H1 (cell line): Measurements from ENCODE around the gene CMSS1. TPM values are rescaled to one million over a fixed set of nuclear protein-coding genes. Genes with fewer than 3 reads are reported as not detected.
A peak's percentile ranks its signal among the peaks of the same experiment; 100 is the strongest.

Source experiments
- CTCF ChIA-PET: fragments of 300-600 bp; sonication (Branson Sonifier 250); formaldehyde crosslinking; loops from one replicate; lab custom pipeline; 2021; ENCODE audit not compliant: partially characterized antibody; lab: Charles Lee
- POLR2A ChIA-PET: fragments of 300-600 bp; sonication (Branson Sonifier 250); formaldehyde crosslinking; loops from one replicate; lab custom pipeline; 2021; ENCODE audit warnings: inconsistent platforms; ENCODE audit not compliant: partially characterized antibody; lab: Charles Lee
- DNase-seq, 2 experiments: peaks; one replicate each; pipeline versions ENCODE4 v3.0.0 to v3.0.0-alpha.2; 2010 to 2022; ENCODE audit warnings: low spot score in 2 of 2, low read depth in 1 of 2, mixed read lengths in 1 of 2
- FAIRE-seq: peaks from 2 replicates; lab custom pipeline; 2011; peaks lifted over from hg19 to GRCh38; lab: Jason Lieb, UNC
- H2AFZ ChIP-seq: 2 replicates; pipeline ENCODE4 v1.8.1; 2012; ENCODE audit warnings: low read length, inconsistent platforms
- H2AK5ac ChIP-seq: 2 replicates; pipeline ENCODE4 v1.6.1; 2013; ENCODE audit warnings: low read depth, low read length
- H2BK120ac ChIP-seq: replicated peaks from 2 replicates; pipeline ENCODE3; 2013; ENCODE audit warnings: low read depth, low read length, inconsistent platforms
- H2BK12ac ChIP-seq: 2 replicates; pipeline ENCODE4 v1.6.1; 2013; ENCODE audit warnings: low read depth, low read length
- H2BK15ac ChIP-seq: 2 replicates; pipeline ENCODE4 v1.6.1; 2013; ENCODE audit warnings: low read length
- H2BK20ac ChIP-seq: 2 replicates; pipeline ENCODE4 v1.6.1; 2013; ENCODE audit warnings: low read length
- H2BK5ac ChIP-seq: 2 replicates; pipeline ENCODE4 v1.6.1; 2013; ENCODE audit warnings: low read depth, low read length
- H3K14ac ChIP-seq: 2 replicates; pipeline ENCODE4 v1.6.1; 2013; ENCODE audit warnings: inconsistent platforms; ENCODE audit not compliant: insufficient read length
- H3K18ac ChIP-seq: 2 replicates; pipeline ENCODE4 v1.6.1; 2013; ENCODE audit warnings: low read length; ENCODE audit errors: extremely low read depth
- H3K23ac ChIP-seq: 2 replicates; pipeline ENCODE4 v1.6.1; 2013; ENCODE audit warnings: inconsistent platforms; ENCODE audit not compliant: insufficient read length
- H3K23me2 ChIP-seq: 2 replicates; pipeline ENCODE4 v1.6.1; 2013; ENCODE audit warnings: low read depth, low read length
- H3K27ac ChIP-seq: 2 replicates; pipeline ENCODE4 v1.6.1; 2011; ENCODE audit warnings: low read depth, low read length, inconsistent platforms
- H3K27me3 ChIP-seq, 4 experiments: replicated peaks in 1 of 4; 1 replicate in 1 of 4; 2 replicates in 3 of 4; pipeline versions ENCODE4 v1.6.1 to v1.8.1; 2011 to 2013; ENCODE audit warnings: low read length in 3 of 4, mild to moderate bottlenecking in 3 of 4, inconsistent platforms in 2 of 4, mixed read lengths in 2 of 4, moderate library complexity in 1 of 4; ENCODE audit not compliant: control insufficient read depth in 3 of 4, insufficient read depth in 3 of 4; ENCODE audit errors: extremely low read depth in 1 of 4
- H3K36me3 ChIP-seq, 4 experiments: 2 replicates each; pipeline versions ENCODE4 v1.6.1 to v1.8.1; 2011 to 2013; ENCODE audit warnings: mild to moderate bottlenecking in 4 of 4, low read length in 3 of 4, moderate library complexity in 2 of 4, control low read depth in 1 of 4, inconsistent platforms in 1 of 4; ENCODE audit not compliant: insufficient read depth in 4 of 4, control insufficient read depth in 2 of 4
- H3K4ac ChIP-seq: replicated peaks from 2 replicates; pipeline ENCODE3; 2013; ENCODE audit warnings: low read length, low read depth, mixed read lengths, inconsistent platforms; ENCODE audit not compliant: insufficient read length
- H3K4me1 ChIP-seq, 4 experiments: replicated peaks in 1 of 4; 1 replicate in 1 of 4; 2 replicates in 3 of 4; pipeline versions ENCODE4 v1.6.1 to v1.8.1; 2011 to 2013; ENCODE audit warnings: low read length in 3 of 4, inconsistent platforms in 2 of 4, mixed read lengths in 1 of 4; ENCODE audit not compliant: insufficient read depth in 4 of 4, control insufficient read depth in 3 of 4
- H3K4me2 ChIP-seq, 2 experiments: 2 replicates each; pipeline versions ENCODE4 v1.6.1 to v1.8.1; 2011 to 2013; ENCODE audit warnings: low read depth in 2 of 2, low read length in 2 of 2, control low read depth in 1 of 2, inconsistent platforms in 1 of 2, mild to moderate bottlenecking in 1 of 2; ENCODE audit not compliant: insufficient read depth in 1 of 2
- H3K4me3 ChIP-seq, 4 experiments: fragments of 200-600, 300-600 bp in 1 of 4; sonication (generic), shearing (Covaris generic), sonication (Bioruptor Twin) in 1 of 4; 2 replicates each; pipeline versions ENCODE4 v1.5.1 to v1.8.1; 2011 to 2016; ENCODE audit warnings: low read length in 4 of 4, low read depth in 3 of 4, control low read depth in 2 of 4, inconsistent platforms in 2 of 4, mild to moderate bottlenecking in 2 of 4, mixed read lengths in 1 of 4, moderate library complexity in 1 of 4; ENCODE audit not compliant: insufficient read depth in 2 of 4; ENCODE audit errors: extremely low read depth in 1 of 4
- H3K56ac ChIP-seq: replicated peaks from 2 replicates; pipeline ENCODE3; 2013; ENCODE audit warnings: low read depth, mild to moderate bottlenecking, mixed read lengths, low read length, inconsistent platforms; ENCODE audit not compliant: insufficient read length
- H3K79me1 ChIP-seq: 2 replicates; pipeline ENCODE4 v1.6.1; 2013; ENCODE audit warnings: low read depth, low read length, control low read depth
- H3K79me2 ChIP-seq, 2 experiments: 2 replicates each; pipeline versions ENCODE4 v1.6.1 to v1.8.1; 2012 to 2013; ENCODE audit warnings: low read length in 2 of 2, mild to moderate bottlenecking in 2 of 2, inconsistent platforms in 1 of 2; ENCODE audit not compliant: insufficient read depth in 2 of 2, control insufficient read depth in 1 of 2
- H3K9ac ChIP-seq, 4 experiments: replicated peaks in 1 of 4; 1 replicate in 1 of 4; 2 replicates in 3 of 4; pipeline versions ENCODE4 v1.6.1 to v1.8.1; 2011 to 2013; ENCODE audit warnings: low read depth in 3 of 4, low read length in 3 of 4, control low read depth in 2 of 4, mild to moderate bottlenecking in 2 of 4, moderate library complexity in 2 of 4, inconsistent platforms in 1 of 4; ENCODE audit errors: extremely low read depth in 1 of 4
- H3K9me3 ChIP-seq, 2 experiments: 2 replicates each; pipeline versions ENCODE4 v1.6.1 to v1.8.1; 2012 to 2013; ENCODE audit warnings: mild to moderate bottlenecking in 2 of 2, moderate library complexity in 2 of 2, control low read depth in 1 of 2, inconsistent platforms in 1 of 2, low read depth in 1 of 2, low read length in 1 of 2, mixed read lengths in 1 of 2; ENCODE audit not compliant: insufficient read depth in 2 of 2
- H4K20me1 ChIP-seq, 2 experiments: replicated peaks in 1 of 2; 2 replicates each; pipeline versions ENCODE3 to v1.8.1; 2011 to 2013; ENCODE audit warnings: inconsistent platforms in 2 of 2, low read length in 2 of 2, mild to moderate bottlenecking in 1 of 2; ENCODE audit not compliant: insufficient read depth in 2 of 2, control insufficient read depth in 1 of 2
- H4K5ac ChIP-seq: 2 replicates; pipeline ENCODE4 v1.6.1; 2013; ENCODE audit warnings: low read length, low read depth, mixed read lengths, inconsistent platforms; ENCODE audit not compliant: insufficient read length
- H4K8ac ChIP-seq: 2 replicates; pipeline ENCODE4 v1.8.0; 2013; ENCODE audit warnings: mild to moderate bottlenecking, moderate library complexity, low read length, inconsistent platforms; ENCODE audit not compliant: insufficient read depth; ENCODE audit errors: extremely low read depth
- H4K91ac ChIP-seq: replicated peaks from 2 replicates; pipeline ENCODE3; 2013; ENCODE audit warnings: low read length, mixed read lengths, inconsistent platforms; ENCODE audit not compliant: insufficient read length
- ASH2L ChIP-seq: fragments of 200-600, 300-600 bp; sonication (generic); IDR thresholded peaks from one replicate; pipeline ENCODE4 v1.7.1; 2017; ENCODE audit warnings: low read length
- CHD2 ChIP-seq: IDR thresholded peaks from 2 replicates; pipeline ENCODE4 v1.6.1; 2012; ENCODE audit warnings: low read length, improper control_type of control experiment
- EZH2 ChIP-seq: fragments of 200-600 bp; sonication (generic); IDR thresholded peaks from 2 replicates; pipeline ENCODE4 v1.7.1; 2012; ENCODE audit warnings: low read depth, mild to moderate bottlenecking, moderate library complexity, low read length, inconsistent platforms; ENCODE audit not compliant: severe bottlenecking
- JUND ChIP-seq: IDR thresholded peaks from 2 replicates; pipeline ENCODE4 v1.6.1; 2011; ENCODE audit warnings: mild to moderate bottlenecking, improper control_type of control experiment, low read length
- NRF1 ChIP-seq: IDR thresholded peaks from 2 replicates; pipeline ENCODE4 v1.6.1; 2011; ENCODE audit warnings: mild to moderate bottlenecking, low read depth, low read length, improper control_type of control experiment
- SAP30 ChIP-seq: fragments of 300-600 bp; sonication (generic); IDR thresholded peaks from 2 replicates; pipeline ENCODE4 v1.7.1; 2012; ENCODE audit warnings: low read length, moderate library complexity, mild to moderate bottlenecking, inconsistent platforms; ENCODE audit not compliant: insufficient read depth, insufficient replicate concordance
- SUZ12 ChIP-seq: fragments of 200-600 bp; sonication (generic); IDR thresholded peaks from 2 replicates; pipeline ENCODE4 v1.6.1; 2012; ENCODE audit warnings: mild to moderate bottlenecking, inconsistent platforms, low read length, moderate library complexity, mixed read lengths
- TAF7 ChIP-seq: optimal IDR thresholded peaks from 2 replicates; pipeline ENCODE3; 2011; ENCODE audit warnings: low read depth, mild to moderate bottlenecking, inconsistent platforms, low read length, moderate library complexity, borderline replicate concordance
- WGBS, 2 experiments: shearing (Covaris generic) in 1 of 2; methylation state at CpG; one replicate each; pipeline versions ENCODE4 v1.1.6 to v1.1.7; 2013 to 2015; ENCODE audit warnings: low lambda C conversion rate in 2 of 2, mixed read lengths in 2 of 2, inconsistent platforms in 1 of 2, low coverage in 1 of 2, missing lambda C conversion rate in 1 of 2; ENCODE audit not compliant: insufficient replicate concordance in 2 of 2, insufficient coverage in 1 of 2, insufficient read length in 1 of 2; ENCODE audit errors: extremely low coverage in 1 of 2, missing lambda C conversion rate in 1 of 2; 5-methylcytosine and 5-hydroxymethylcytosine counted together
- polyA plus RNA-seq, 7 experiments: library from polyadenylated mRNA; depleted of rRNA in 3 of 7; stranded (reverse) in 5 of 7; unstranded in 2 of 7; fragments of >200 nt in 5 of 7; fragments of 200-250 nt in 2 of 7; gene quantifications; 1 replicate in 5 of 7; 2 replicates in 1 of 7; 4 replicates in 1 of 7; pipeline versions ENCODE4 v1.2.1 to v1.2.3, GENCODE V29; 2011 to 2013; ENCODE audit warnings: missing spikeins in 2 of 7, mixed read lengths in 2 of 7
- total RNA-seq: library from RNA; stranded (reverse); fragmentation: NEBNext Ultra II Directional; extraction: Animal tissue kit (Norgen Biotek cat#: 25700); gene quantifications from 2 replicates; pipeline ENCODE4 v1.2.1, GENCODE V29; 2021
- TF ChIP-seq, protein P1 (sequence below): IDR thresholded peaks from 2 replicates; pipeline ENCODE4 v1.6.1; 2011; ENCODE audit warnings: low read depth, mild to moderate bottlenecking, low read length; ENCODE audit not compliant: insufficient read depth

Gene CMSS1
- total and polyA plus RNA-seq, 2 of the 8 experiments (the other 6 are each of a cell fraction or from before 2014, with no cell fraction given) = 15.2 to 75.1 TPM

DNA sequence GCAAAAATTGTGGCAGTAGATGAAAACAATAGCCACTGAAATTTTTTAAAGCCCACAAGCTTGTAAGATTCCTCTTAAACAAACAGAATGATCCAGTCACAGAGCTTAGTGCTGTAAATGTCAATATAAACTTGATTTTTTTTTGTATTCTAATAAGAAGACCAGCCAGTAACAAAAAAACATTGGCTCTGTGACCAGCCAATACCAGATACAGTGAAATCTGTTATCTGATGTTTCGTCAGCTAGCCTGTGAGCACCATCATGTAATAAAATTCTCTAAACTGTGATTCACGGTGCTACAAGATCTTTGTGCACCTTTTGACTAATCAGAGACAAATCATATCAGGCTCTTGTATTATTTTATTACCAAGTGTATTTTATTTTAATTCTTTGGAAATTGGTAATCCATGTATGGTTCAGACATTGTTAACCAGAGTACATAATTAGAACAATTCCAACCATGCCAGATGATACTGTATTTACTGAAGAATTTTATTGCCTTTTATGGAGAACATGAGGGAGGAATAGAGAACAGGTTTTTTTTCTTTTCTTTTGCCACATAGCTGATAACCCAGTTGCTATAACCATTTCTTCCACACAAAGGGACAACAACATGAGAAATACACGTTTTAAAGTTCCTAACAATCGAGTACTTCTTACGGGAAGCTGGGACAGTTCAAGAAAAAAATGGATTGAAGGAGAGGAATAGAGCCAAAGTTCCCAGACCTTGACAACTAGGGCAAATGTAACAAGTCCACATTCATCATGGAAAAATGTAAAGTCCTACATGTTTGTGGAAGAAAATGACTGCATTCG lies 224.7 kb downstream of the CMSS1 start:
- peak; percentile 58 for FAIRE-seq
- Histone ChIP-seq H3K4me2 (no peak overlapping the region), H4K8ac (no peak overlapping the region)

More for the DNA sequence above, 224.7 kb downstream of the CMSS1 start:
- no peak overlapping the region for H3K4me3 ChIP-seq
- H3K4ac ChIP-seq = no peak overlapping the region
- no peak overlapping the region for H3K56ac ChIP-seq
- no peaks in the 10 kb centered on the region for H3K36me3 ChIP-seq
- no peak overlapping the region for H2BK20ac ChIP-seq
- H4K5ac ChIP-seq = no peak overlapping the region
- no peaks in the 10 kb centered on the region for H4K20me1 ChIP-seq
- no peaks in the 10 kb centered on the region for H3K27me3 ChIP-seq
- no peak overlapping the region for H3K23ac ChIP-seq
- H3K79me2 ChIP-seq = no peaks in the 10 kb centered on the region
- no peak overlapping the region for H2BK5ac ChIP-seq
- no peaks in the 10 kb centered on the region for H3K23me2 ChIP-seq
- H3K9ac ChIP-seq = no peak overlapping the region
- H2AFZ ChIP-seq = no peak overlapping the region
- no peak overlapping the region for H3K14ac ChIP-seq
- POLR2A ChIA-PET = no interaction called here
- CTCF ChIA-PET = interaction anchor here (1.2 to 3.0 kb wide), 4 partner anchors 14 to 212 kb away, joined by 3 to 7 read pairs (median 4); no protein-coding TSS in a partner anchor
- DNase-seq = no peak
- H3K18ac ChIP-seq = no peak overlapping the region
- H2AK5ac ChIP-seq = no peak overlapping the region
- H3K9me3 ChIP-seq = no peaks in the 10 kb centered on the region
- no peak overlapping the region for H3K27ac ChIP-seq
- peaks cover 0 to 3% (median 1%) of the 10 kb centered on the region in 4 experiments; a peak in 2 of 7 replicates for H3K4me1 ChIP-seq
- no peak overlapping the region for H2BK15ac ChIP-seq
- TF ChIP-seq EZH2 = no peak
- no peak for TF ChIP-seq NRF1
- TF ChIP-seq CHD2 = no peak
- TF ChIP-seq TAF7 = no peak
- TF ChIP-seq JUND = no peak
- TF ChIP-seq, protein P1, sequence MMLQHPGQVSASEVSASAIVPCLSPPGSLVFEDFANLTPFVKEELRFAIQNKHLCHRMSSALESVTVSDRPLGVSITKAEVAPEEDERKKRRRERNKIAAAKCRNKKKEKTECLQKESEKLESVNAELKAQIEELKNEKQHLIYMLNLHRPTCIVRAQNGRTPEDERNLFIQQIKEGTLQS = no peak
- no peak for TF ChIP-seq SUZ12
- no peak for TF ChIP-seq ASH2L
- no peak for TF ChIP-seq SAP30
- no peak overlapping the region for H4K91ac ChIP-seq
- no peaks in the 10 kb centered on the region for H3K79me1 ChIP-seq
- no peak overlapping the region for H2BK12ac ChIP-seq
- H2BK120ac ChIP-seq = no peak overlapping the region
- WGBS, 2 experiments = 89% methylated on average over 6 of the region's 6 CpGs; no CpG with 5 or more reads in 1 of the 2 experiments
